Neural progenitor cell (in vitro differentiated cells): ENCODE results near the gene PMIS2. TPM values are rescaled to one million over a fixed set of nuclear protein-coding genes. Genes with fewer than 3 reads are reported as not detected.

ENCODE experiments used
- DNase-seq: peaks from one replicate; pipeline ENCODE4 v3.0.0-alpha.2; 2016; ENCODE audit warnings: low spot score
- H2AFZ ChIP-seq: fragments of 200-600 bp; sonication (generic); replicated peaks from 2 replicates; pipeline ENCODE4 v1.6.1; 2016; ENCODE audit warnings: antibody characterized with exemption
- H3F3A ChIP-seq: fragments of 200-600 bp; sonication (generic); 2 replicates; pipeline ENCODE4 v1.6.1; 2016; ENCODE audit warnings: antibody characterized with exemption, low read depth
- H3K27ac ChIP-seq: fragments of 200-600 bp; sonication (generic); 2 replicates; pipeline ENCODE4 v1.5.1; 2016; ENCODE audit warnings: mild to moderate bottlenecking
- H3K27me3 ChIP-seq: fragments of 200-600 bp; sonication (generic); 2 replicates; pipeline ENCODE4 v1.6.1; 2016; ENCODE audit warnings: mild to moderate bottlenecking, moderate library complexity
- H3K36me3 ChIP-seq: fragments of 200-600 bp; sonication (generic); 2 replicates; pipeline ENCODE4 v1.5.1; 2016
- H3K4me1 ChIP-seq: fragments of 200-600 bp; sonication (generic); 2 replicates; pipeline ENCODE4 v1.6.1; 2016; ENCODE audit warnings: mixed run types
- H3K4me2 ChIP-seq: fragments of 200-600 bp; sonication (generic); 2 replicates; pipeline ENCODE4 v1.6.1; 2016
- H3K4me3 ChIP-seq: fragments of 200-600 bp; sonication (generic); 2 replicates; pipeline ENCODE4 v1.5.1; 2016
- H3K79me2 ChIP-seq: fragments of 200-600 bp; sonication (generic); 2 replicates; pipeline ENCODE4 v1.6.1; 2016; ENCODE audit warnings: low read depth
- H3K9ac ChIP-seq: fragments of 200-600 bp; sonication (generic); 2 replicates; pipeline ENCODE4 v1.6.1; 2016
- H3K9me3 ChIP-seq: fragments of 200-600 bp; sonication (generic); 2 replicates; pipeline ENCODE4 v1.5.1; 2016; ENCODE audit warnings: low read depth
- H4K20me1 ChIP-seq: fragments of 200-600 bp; sonication (generic); 2 replicates; pipeline ENCODE4 v1.6.1; 2016; ENCODE audit warnings: low read depth
- H3K27ac Mint-ChIP-seq: 3 replicates; pipeline ENCODE4 v1.8.0; 2021; ENCODE audit warnings: mixed read lengths
- H3K27me3 Mint-ChIP-seq: 2 replicates; pipeline ENCODE4 v1.8.0; 2022; ENCODE audit warnings: low read depth, mild to moderate bottlenecking, inconsistent platforms, moderate library complexity, mixed read lengths; ENCODE audit not compliant: insufficient read depth
- H3K36me3 Mint-ChIP-seq: 3 replicates; pipeline ENCODE4 v1.8.0; 2021; ENCODE audit warnings: mixed read lengths
- H3K4me1 Mint-ChIP-seq: 3 replicates; pipeline ENCODE4 v1.8.0; 2021; ENCODE audit warnings: mixed read lengths
- H3K4me3 Mint-ChIP-seq: 3 replicates; pipeline ENCODE4 v1.8.0; 2021; ENCODE audit warnings: mild to moderate bottlenecking, moderate library complexity, mixed read lengths
- H3K9me3 Mint-ChIP-seq: 3 replicates; pipeline ENCODE4 v1.8.0; 2020; ENCODE audit warnings: mixed read lengths
- CTCF ChIP-seq: fragments of 200-600 bp; sonication (generic); IDR thresholded peaks from 2 replicates; pipeline ENCODE4 v1.5.1; 2017; ENCODE audit warnings: antibody characterized with exemption, mild to moderate bottlenecking
- EZH2 ChIP-seq: fragments of 200-600 bp; sonication (generic); IDR thresholded peaks from 2 replicates; pipeline ENCODE4 v1.6.1; 2017; ENCODE audit warnings: antibody characterized with exemption, mild to moderate bottlenecking, moderate library complexity
- EZH2phosphoT487 ChIP-seq: fragments of 200-600 bp; sonication (generic); IDR thresholded peaks from 2 replicates; pipeline ENCODE4 v1.6.1; 2017; ENCODE audit warnings: antibody characterized with exemption
- total RNA-seq: library from RNA; depleted of rRNA; stranded (reverse); fragments of >200 nt; gene quantifications from 2 replicates; pipeline ENCODE4 v1.2.3, GENCODE V29; 2015; ENCODE audit warnings: low replicate concordance

Gene PMIS2
- total RNA-seq, 1 donor from 2014 or later = not detected

DNA sequence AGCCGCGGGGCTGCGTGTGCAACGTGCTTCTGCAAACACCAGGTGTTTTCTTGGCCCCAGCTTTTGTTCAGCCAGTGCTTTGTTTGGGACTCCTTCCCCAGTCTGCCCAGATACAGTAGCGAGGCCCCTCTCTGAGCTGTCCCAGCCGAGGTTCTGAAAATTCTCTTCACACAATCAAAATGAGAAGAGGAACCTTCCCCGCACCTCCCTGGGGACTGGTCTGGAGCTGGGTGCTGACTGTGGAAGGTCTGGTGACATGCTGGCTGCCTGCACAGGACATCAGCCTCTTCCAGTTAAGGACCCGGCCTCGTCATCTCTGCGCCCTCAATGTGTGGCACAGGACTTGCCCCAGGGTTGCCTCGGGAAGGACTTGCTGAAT is 26.7 kb upstream of the PMIS2 start:
- TF ChIP-seq EZH2 = no peak
- TF ChIP-seq CTCF = no peak
- TF ChIP-seq EZH2phosphoT487 = no peak
- H3K9me3 ChIP-seq = no peaks in the 10 kb centered on the region
- DNase-seq = peak; percentile 31
- peaks cover 11% of the 10 kb centered on the region for H3F3A ChIP-seq
- H3K4me3 ChIP-seq = no peak overlapping the region
- peaks cover 78% of the 10 kb centered on the region for H3K27me3 ChIP-seq
- H3K4me1 ChIP-seq = no peaks in the 10 kb centered on the region
- Mint-ChIP-seq H3K36me3 (no peaks in the 10 kb centered on the region), H3K27me3 (peaks cover 35% of the 10 kb centered on the region), H3K9me3 (no peaks in the 10 kb centered on the region), H3K4me3 (peak overlapping the region; percentile 43), H3K27ac (no peak overlapping the region), H3K4me1 (peaks cover 11% of the 10 kb centered on the region)
- H4K20me1 ChIP-seq = no peaks in the 10 kb centered on the region
- no peak overlapping the region for H3K27ac ChIP-seq
- no peaks in the 10 kb centered on the region for H3K79me2 ChIP-seq
- no peaks in the 10 kb centered on the region for H3K36me3 ChIP-seq
- H3K4me2 ChIP-seq = no peak overlapping the region
- H2AFZ ChIP-seq = no peak overlapping the region
- H3K9ac ChIP-seq = no peak overlapping the region

DNA sequence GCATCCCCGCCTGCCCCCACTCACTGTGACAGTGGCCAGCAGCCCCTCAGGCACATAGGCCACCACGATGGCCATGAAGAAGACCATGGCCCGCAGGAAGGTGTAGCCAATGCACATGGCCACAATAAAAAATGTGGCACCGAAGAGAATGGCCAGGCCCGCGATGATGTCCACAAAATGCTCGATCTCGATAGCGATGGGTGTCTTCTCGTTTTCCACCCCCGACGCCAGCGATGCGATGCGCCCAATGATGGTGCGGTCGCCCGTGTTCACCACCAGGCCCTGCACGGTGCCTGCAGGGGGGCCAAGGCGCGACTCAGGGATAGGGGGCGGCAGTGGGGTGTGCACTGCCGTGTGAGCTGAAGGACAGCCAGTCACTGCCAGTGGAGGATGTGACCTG is 26.2 kb upstream of the PMIS2 start:
- H3K27ac Mint-ChIP-seq = no peak overlapping the region
- H3K9me3 ChIP-seq = no peaks in the 10 kb centered on the region
- no peaks in the 10 kb centered on the region for H3K9me3 Mint-ChIP-seq
- H3K4me1 Mint-ChIP-seq = peaks cover 11% of the 10 kb centered on the region
- no peaks in the 10 kb centered on the region for H3K79me2 ChIP-seq
- DNase-seq = no peak
- H4K20me1 ChIP-seq = no peaks in the 10 kb centered on the region
- H3K4me3 Mint-ChIP-seq = peak overlapping the region; percentile 33
- H3K27ac ChIP-seq = no peak overlapping the region
- H3K9ac ChIP-seq = no peak overlapping the region
- H3K4me3 ChIP-seq = no peak overlapping the region
- no peak for TF ChIP-seq EZH2
- no peak for TF ChIP-seq CTCF
- no peak for TF ChIP-seq EZH2phosphoT487
- no peak overlapping the region for H2AFZ ChIP-seq
- H3K27me3 ChIP-seq = peaks cover 76% of the 10 kb centered on the region
- peaks cover 11% of the 10 kb centered on the region for H3F3A ChIP-seq
- no peaks in the 10 kb centered on the region for H3K36me3 ChIP-seq
- no peak overlapping the region for H3K4me2 ChIP-seq
- H3K36me3 Mint-ChIP-seq = no peaks in the 10 kb centered on the region
- H3K27me3 Mint-ChIP-seq = peaks cover 33% of the 10 kb centered on the region
- H3K4me1 ChIP-seq = no peaks in the 10 kb centered on the region

DNA sequence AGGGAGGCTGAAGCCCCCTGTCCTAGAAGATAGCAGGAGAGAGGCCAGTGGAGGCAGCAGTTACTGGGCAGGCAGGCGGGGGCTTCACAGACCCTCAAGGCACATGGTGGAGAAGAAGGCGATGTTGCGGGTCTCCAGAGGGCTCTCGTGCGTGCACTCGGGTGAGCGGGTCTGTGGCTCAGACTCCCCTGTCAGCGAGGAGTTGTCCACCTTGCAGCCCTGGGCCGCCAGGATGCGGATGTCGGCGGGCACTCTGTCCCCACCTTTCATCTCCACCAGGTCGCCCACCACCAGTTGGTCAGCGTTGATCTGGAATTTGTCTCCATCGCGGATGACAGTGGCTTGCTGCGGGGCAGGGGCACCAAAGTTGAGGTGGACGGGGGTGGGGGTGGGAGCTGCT is 25.7 kb upstream of the PMIS2 start:
- Histone ChIP-seq H4K20me1 (no peaks in the 10 kb centered on the region), H3K27me3 (peaks cover 76% of the 10 kb centered on the region), H3K79me2 (no peaks in the 10 kb centered on the region), H3K4me2 (no peak overlapping the region), H3K36me3 (no peaks in the 10 kb centered on the region), H2AFZ (no peak overlapping the region), H3K4me1 (no peaks in the 10 kb centered on the region), H3K9ac (no peak overlapping the region), H3F3A (peaks cover 11% of the 10 kb centered on the region), H3K4me3 (no peak overlapping the region), H3K27ac (no peak overlapping the region), H3K9me3 (no peaks in the 10 kb centered on the region)
- Mint-ChIP-seq H3K36me3 (no peaks in the 10 kb centered on the region), H3K27ac (no peak overlapping the region), H3K9me3 (no peaks in the 10 kb centered on the region), H3K27me3 (peaks cover 34% of the 10 kb centered on the region), H3K4me3 (peak overlapping the region; percentile 33), H3K4me1 (peaks cover 11% of the 10 kb centered on the region)
- TF ChIP-seq EZH2 (no peak), CTCF (no peak), EZH2phosphoT487 (no peak)
- DNase-seq = no peak
